T-helper 2 cell treated with Interferon-gamma antibody and Interleukin-4, amounts not matched to agents 100 ng/mL and 5 ng/mL, for 36 hours (primary cell): Measurements from ENCODE around the gene AP3B1. TPM values are rescaled to one million over a fixed set of nuclear protein-coding genes. Genes with fewer than 3 reads are reported as not detected.
"Not testable (repeated sequence)": the region's sequence is repeated elsewhere in the genome, so short reads cannot be mapped to it uniquely, and the experiment has no call there.

Experiments
- intact Hi-C: fragments of 100-400 bp; cut with micrococcal nuclease; formaldehyde crosslinking; loops from one replicate; pipeline ENCODE4 v1.15.1; 2023
- total RNA-seq: library from RNA; stranded (reverse); gene quantifications from 2 replicates; pipeline ENCODE4 v1.2.3, GENCODE V29; 2022

AP3B1 gene
- total RNA-seq, 1 donor from 2014 or later = 42.4 TPM

GRCh38 chr5:78075301-78075700, 219.2 kb downstream of the AP3B1 start:
- intact Hi-C loops = no loop called here

- intact Hi-C loops = not testable (repeated sequence)
Observed at GRCh38 chr5:78070691-78071090, 223.8 kb downstream of the AP3B1 start.

GRCh38 chr5:78067581-78067980, 226.9 kb downstream of the AP3B1 start:
- intact Hi-C loops = not testable (repeated sequence)

- intact Hi-C loops = not testable (repeated sequence)
Observed at GRCh38 chr5:78066722-78067121, 227.8 kb downstream of the AP3B1 start.

- intact Hi-C loops = no loop called here
Observed at GRCh38 chr5:78065663-78066062, 228.8 kb downstream of the AP3B1 start.

- intact Hi-C loops = no loop called here
Observed at GRCh38 chr5:78064941-78065472, 229.5 kb downstream of the AP3B1 start.

- intact Hi-C loops = no loop called here
Observed at GRCh38 chr5:78063495-78063894, 231.0 kb downstream of the AP3B1 start.

- intact Hi-C loops = no loop called here
Observed at GRCh38 chr5:78062645-78063044, 231.9 kb downstream of the AP3B1 start.

GRCh38 chr5:78060421-78060820, 234.1 kb downstream of the AP3B1 start:
- intact Hi-C loops = no loop called here

- intact Hi-C loops = no loop called here
Observed at GRCh38 chr5:78058625-78059024, 235.9 kb downstream of the AP3B1 start.

GRCh38 chr5:78056901-78057514, 237.5 kb downstream of the AP3B1 start:
- intact Hi-C loops = no loop called here

- intact Hi-C loops = no loop called here
Observed at GRCh38 chr5:78056053-78056452, 238.4 kb downstream of the AP3B1 start.

GRCh38 chr5:78050888-78051287, 243.6 kb downstream of the AP3B1 start:
- intact Hi-C loops = no loop called here

- intact Hi-C loops = not testable (repeated sequence)
Observed at GRCh38 chr5:78046823-78047222, 247.7 kb downstream of the AP3B1 start.

- intact Hi-C loops = no loop called here
Observed at GRCh38 chr5:78046006-78046405, 248.5 kb downstream of the AP3B1 start.

GRCh38 chr5:78041805-78042204, 252.7 kb downstream of the AP3B1 start:
- intact Hi-C loops = no loop called here

GRCh38 chr5:78025540-78025939, 269.0 kb downstream of the AP3B1 start:
- intact Hi-C loops = no loop called here

- intact Hi-C loops = no loop called here
Observed at GRCh38 chr5:78019744-78020143, 274.8 kb downstream of the AP3B1 start.

GRCh38 chr5:78016863-78017529, 277.5 kb downstream of the AP3B1 start:
- intact Hi-C loops = no loop called here

GRCh38 chr5:78009937-78010527, 284.5 kb downstream of the AP3B1 start:
- intact Hi-C loops = no loop called here

GRCh38 chr5:78008356-78008967, 286.0 kb downstream of the AP3B1 start:
- intact Hi-C loops = no loop called here

- intact Hi-C loops = no loop called here
Observed at GRCh38 chr5:78007233-78007632, 287.3 kb downstream of the AP3B1 start.
